Superior temporal gyrus (tissue), 1 donor: Measurements from ENCODE around the gene CCDC190.
A peak's percentile ranks its signal among the peaks of the same experiment; 100 is the strongest.
"Not testable (repeated sequence)": the region's sequence is repeated elsewhere in the genome, so short reads cannot be mapped to it uniquely, and the experiment has no call there.

Experiments used
- DNase-seq: peaks from one replicate; pipeline ENCODE4 v3.0.0-alpha.2; 2016; ENCODE audit errors: extremely low spot score

The CCDC190 gene

GRCh38 chr1:162861101-162861500, at the start of gene CCDC190:
TSS of gene CCDC190 (minus strand) at chr1:162861175. CDS start at chr1:162859646, 1,529 bp downstream.
- no peak for DNase-seq

GRCh38 chr1:162910161-162910560, 49.2 kb upstream of the CCDC190 start:
- DNase-seq, result no peak

DNA sequence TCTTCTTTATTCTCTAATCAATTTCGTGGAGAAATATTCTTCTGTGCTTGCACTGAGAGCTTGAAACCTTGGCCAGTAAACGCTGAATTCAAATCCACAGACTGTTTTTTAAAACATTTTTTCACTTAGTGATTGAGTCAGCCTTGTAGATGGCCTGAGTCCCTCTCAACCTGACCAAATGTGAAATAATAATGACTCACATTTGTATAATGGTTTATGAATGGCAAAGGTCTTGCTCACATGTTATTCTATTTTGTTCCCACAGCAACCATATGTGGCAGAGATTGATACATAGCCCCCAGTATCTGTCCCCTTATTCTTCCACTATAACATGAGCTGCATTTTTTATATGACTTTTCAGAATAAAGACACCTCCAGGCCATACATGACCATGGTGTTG, 47.8 kb upstream of the CCDC190 start:
- DNase-seq, result no peak

- DNase-seq, result no peak
These were observed 47.3 kb upstream of the CCDC190 start for GRCh38 chr1:162908236-162908635.

DNA sequence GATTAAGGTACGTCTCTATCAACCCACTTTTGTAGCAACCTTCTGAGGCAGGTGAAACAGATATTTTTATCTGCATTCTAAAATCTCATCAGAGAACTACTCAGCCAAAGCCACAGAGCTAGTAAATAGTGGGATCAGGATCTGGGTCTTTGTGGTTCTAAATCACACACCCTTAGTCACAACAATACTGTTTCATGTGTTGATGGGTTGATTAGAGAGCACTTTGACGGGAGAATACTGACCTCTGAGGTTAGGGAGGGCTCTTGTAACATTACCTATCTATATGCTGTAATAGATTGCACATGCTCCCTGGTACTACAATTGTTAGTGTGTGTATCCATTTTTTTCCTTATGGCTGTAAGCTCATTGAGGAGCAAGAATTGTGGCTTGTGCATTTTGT, 45.5 kb upstream of the CCDC190 start:
- DNase-seq, result no peak

DNA sequence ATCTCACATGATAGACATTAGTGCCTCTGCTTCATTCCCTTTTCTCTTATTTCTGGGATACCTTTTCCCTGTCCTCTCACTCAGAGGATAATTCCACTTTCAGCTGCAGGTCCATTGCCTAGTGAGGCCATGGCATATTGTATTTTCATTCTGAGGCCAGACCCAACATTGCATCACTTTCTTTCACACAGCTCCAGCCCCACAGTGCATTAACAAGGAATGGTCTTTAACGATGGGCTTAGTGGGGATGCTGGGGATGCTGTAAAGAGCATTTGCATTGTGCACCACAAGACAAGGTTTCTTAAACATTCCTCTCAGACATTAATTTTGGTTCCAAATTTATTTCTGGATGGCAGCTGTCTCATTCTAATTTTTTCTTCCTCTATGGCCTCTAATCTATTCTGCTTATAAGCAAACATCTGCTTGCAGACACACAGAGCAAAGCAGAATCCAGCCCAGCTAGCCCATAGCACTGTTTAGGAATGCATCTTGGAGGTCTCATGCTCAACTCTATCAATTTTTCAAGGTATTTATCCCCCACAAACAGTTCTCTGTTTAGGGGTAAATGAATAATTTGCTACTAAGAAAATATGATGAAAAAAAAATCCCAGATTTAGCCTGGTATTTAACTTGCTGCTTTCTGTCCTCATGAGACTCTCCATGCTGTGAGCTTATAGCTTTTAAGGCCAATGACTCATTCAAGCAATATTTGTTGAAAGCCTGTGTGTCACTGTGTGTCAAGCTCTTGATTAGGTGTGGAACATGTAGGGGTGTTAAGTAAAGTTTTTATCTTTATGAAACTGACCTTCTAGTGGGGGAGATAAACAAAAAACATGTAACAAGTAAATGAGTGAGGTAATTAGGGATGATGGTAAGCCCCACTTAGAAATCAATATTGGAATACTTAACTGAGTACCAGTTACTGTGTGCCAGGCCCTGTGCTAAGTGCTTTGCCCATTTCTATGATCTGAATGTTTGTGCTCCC, 44.5 kb upstream of the CCDC190 start:
- no peak for DNase-seq

DNA sequence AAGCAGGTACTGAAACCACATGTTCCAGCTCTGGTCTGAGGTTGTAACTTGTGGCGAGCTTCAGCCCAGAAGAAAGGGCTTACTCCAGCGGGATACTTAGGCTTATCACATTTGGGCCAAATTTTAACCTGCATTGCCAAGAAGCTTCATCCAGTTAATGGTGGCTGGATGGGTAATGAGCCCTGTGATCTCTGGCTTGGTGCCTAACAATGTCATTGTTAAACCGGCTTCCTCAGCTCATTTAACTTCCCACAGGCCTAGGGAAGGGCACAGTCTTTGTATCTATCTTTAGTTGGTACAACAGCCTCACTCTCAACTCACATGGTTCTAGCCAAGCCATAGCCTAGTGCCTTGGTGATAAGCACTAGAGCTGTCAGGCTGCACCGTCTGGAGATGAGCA, 43.6 kb upstream of the CCDC190 start:
- DNase-seq, result no peak

- no peak for DNase-seq
These were observed 43.0 kb upstream of the CCDC190 start for GRCh38 chr1:162904023-162904422.

GRCh38 chr1:162903246-162903645, 42.3 kb upstream of the CCDC190 start:
- no peak for DNase-seq

- DNase-seq, result no peak
These were observed 41.4 kb upstream of the CCDC190 start for GRCh38 chr1:162902416-162902815.

DNA sequence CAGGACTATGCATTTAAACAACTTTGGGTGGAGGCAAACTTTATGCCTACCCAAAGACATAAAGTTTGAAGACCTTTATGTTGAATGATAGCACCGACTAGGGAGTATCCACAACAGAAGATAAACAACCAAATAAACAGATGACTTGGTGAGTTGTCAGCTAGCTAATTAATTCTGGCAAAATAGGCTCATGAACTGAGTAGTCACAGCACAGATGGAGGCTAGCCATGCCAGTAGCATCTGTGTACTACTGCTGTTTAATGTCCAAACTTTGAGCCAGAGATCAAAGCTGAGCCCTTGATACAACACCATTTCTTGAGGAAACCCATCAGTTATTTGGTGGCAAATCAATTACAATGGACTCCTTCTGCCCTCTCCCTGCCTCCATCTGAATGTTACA, 40.3 kb upstream of the CCDC190 start:
- no peak for DNase-seq

DNA sequence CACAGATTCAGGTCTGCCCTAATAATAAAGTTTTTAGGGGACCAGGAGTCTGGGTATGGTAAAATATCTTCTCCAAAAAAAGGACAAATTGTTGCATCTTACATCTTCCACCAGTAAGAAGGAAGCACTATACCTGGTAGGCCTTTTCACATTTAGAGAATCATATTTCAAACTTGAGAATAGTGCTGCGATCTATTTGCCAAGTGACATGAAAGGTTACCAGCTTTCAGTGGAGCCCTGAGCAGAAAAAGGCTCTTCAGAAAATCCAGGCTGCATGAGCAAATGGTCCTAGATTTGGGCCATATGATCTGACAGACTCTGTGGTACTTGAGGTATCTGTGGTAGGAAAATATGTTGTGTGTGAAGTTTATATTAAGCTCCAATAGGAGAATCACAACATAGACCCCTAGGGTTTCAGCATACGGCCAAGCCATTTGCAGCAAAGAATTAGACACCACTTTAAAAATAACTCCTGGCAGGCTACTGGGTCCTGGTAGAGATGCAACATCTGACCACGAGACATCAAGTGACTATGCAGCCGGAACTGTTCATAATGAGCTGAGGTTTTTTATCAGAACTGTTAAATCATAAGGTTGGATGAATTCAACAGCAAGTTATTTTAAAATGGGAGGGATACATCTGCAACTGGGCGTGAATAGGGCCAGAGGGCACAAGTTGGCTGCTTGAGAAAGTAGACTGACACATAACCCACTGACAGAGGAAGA, 38.6 kb upstream of the CCDC190 start:
- no peak for DNase-seq

GRCh38 chr1:162893612-162893908, 32.6 kb upstream of the CCDC190 start:
- no peak for DNase-seq

DNA sequence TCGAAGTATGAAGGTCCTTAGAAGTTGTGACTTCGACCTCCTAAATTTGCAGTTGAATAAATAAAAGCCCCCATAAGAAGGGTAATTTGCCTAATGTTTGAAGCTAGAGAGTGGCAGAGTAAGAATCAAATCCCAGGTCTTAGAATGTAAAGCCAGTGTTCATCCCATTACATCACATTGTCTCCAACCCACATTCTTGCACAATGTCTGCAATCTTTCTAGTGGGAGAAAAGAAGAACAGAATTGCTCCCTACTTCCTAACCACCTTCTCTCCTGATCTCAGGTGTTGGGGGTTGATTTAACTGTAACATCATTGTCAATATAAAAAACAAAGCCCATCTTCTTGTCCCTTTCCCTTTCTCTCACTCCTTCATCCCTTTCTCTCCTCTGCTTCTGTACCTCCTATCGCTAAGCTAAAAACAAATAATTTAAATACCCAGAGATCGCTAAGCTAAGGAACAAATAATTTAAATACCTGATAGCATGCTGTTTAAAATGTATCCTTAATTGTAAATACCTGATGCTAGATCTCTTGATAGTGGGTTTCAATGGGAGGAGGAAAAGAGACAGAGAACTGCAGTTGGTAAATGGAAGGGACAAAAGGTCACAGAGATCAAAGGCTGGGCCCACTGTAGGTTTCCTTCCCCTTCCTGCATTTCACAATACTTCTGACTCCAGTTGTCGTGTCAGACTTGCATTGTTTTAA, 32.1 kb upstream of the CCDC190 start:
- DNase-seq, result no peak

DNA sequence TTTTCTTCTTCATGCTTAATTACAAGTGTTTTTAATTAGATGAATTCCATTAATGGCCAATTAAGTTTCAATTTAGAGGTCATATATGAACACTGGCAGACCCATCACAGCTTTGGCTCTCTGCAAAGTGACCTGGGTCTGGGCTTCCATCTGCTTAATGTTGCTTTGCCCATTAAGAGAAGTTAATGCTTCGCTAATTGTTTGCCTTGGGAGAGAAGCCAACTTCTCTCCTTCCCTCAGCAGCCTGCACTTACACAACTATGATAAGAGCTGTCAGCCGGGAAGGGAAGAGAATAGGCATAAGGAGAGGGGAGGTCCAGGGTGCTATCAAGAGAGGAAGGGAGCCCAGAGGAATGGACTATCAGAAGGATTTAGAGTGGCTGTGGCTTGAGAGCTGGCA, 29.0 kb upstream of the CCDC190 start:
- DNase-seq, result no peak

DNA sequence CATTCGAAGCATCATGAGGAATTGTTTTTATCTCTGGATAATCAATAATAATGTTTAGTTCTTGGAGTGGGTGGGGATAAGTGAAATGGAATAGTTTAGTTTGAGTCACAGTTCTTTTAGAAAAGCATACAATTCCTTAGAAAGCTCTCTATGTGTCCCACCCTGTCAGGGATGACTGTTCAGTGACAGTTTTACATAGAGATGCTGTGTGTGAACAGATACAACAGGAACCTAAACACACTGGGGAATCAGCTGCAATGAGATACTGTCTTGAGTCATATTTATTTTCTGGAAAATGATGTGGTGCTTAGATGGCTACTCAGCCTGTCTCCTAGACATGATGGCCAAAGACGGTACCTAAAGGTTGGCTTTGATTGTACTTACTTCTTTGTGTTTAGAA, 25.7 kb upstream of the CCDC190 start:
- no peak for DNase-seq

GRCh38 chr1:162885265-162885664, 24.3 kb upstream of the CCDC190 start:
- no peak for DNase-seq

- no peak for DNase-seq
These were observed 23.9 kb upstream of the CCDC190 start for GRCh38 chr1:162884831-162885230.

- peak; percentile 61 for DNase-seq
These were observed 21.3 kb upstream of the CCDC190 start for GRCh38 chr1:162882248-162882674.

DNA sequence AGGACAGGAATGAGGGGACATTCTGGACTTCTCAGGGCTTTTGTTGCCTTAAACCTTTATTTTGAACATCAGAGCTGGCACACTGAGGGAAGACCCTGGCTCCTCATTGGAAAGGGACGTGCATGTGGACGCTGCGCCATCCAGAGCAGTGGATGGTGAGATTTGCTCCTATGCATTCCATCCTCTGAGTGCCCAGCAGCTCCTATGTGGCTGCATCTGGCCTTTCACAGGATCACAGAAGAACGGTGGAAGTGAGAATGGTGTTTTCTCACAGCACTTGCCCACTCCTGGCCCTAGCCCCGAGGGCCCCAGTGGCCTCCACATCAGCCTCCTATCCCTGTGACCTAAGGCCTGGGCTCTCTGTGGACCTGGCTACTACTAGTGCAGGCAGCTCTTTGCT, 20.6 kb upstream of the CCDC190 start:
- DNase-seq, result no peak

GRCh38 chr1:162880617-162881016, 19.6 kb upstream of the CCDC190 start:
- not testable (repeated sequence) for DNase-seq

GRCh38 chr1:162878000-162878596, 17.1 kb upstream of the CCDC190 start:
- DNase-seq, result peak; percentile 77
